Gastrocnemius medialis (tissue), 4 donors: ENCODE data around the gene ISCA2. TPM values are rescaled to one million over a fixed set of nuclear protein-coding genes. Genes with fewer than 3 reads are reported as not detected.

ENCODE experiments used
- ATAC-seq, 2 donors: fragments of 150-250 bp; one replicate each; pipeline ENCODE4 v1.9.1; 2016
- DNase-seq, 2 donors: peaks; one replicate each; pipeline ENCODE4 v3.0.0-alpha.2; 2019
- H3K27ac ChIP-seq, 4 donors: fragments of 200-600 bp; sonication (generic); 1 replicate in 1 of 4; 2 replicates in 3 of 4; pipeline ENCODE4 v1.5.1; 2016 to 2018; ENCODE audit warnings: mild to moderate bottlenecking in 2 of 4, moderate library complexity in 1 of 4
- H3K27me3 ChIP-seq, 3 donors: fragments of 200-600 bp; sonication (generic) in 2 of 3; 1 replicate in 1 of 3; 2 replicates in 2 of 3; pipeline versions ENCODE4 v1.5.1 to v1.6.0; 2016 to 2019; ENCODE audit warnings: mild to moderate bottlenecking in 1 of 3, moderate library complexity in 1 of 3
- H3K36me3 ChIP-seq, 2 donors: fragments of 200-600 bp; sonication (generic) in 1 of 2; one replicate each; pipeline ENCODE4 v1.5.1; 2017 to 2018
- H3K4me1 ChIP-seq, 2 donors: fragments of 200-600 bp; sonication (generic) in 1 of 2; one replicate each; pipeline ENCODE4 v1.5.1; 2016 to 2017; ENCODE audit warnings: mild to moderate bottlenecking in 2 of 2
- H3K4me3 ChIP-seq, 4 donors: fragments of 200-600 bp; sonication (generic) in 3 of 4; 1 replicate in 1 of 4; 2 replicates in 3 of 4; pipeline ENCODE4 v1.5.1; 2016 to 2019; ENCODE audit warnings: mild to moderate bottlenecking in 2 of 4
- H3K9me3 ChIP-seq, 3 donors: fragments of 200-600 bp; sonication (generic) in 2 of 3; 1 replicate in 1 of 3; 2 replicates in 2 of 3; pipeline ENCODE4 v1.5.1; 2016 to 2019
- CTCF ChIP-seq, 5 experiments: fragments of 450-650 bp in 3 of 5; fragments of 200-600 bp in 2 of 5; sonication (generic) in 2 of 5; IDR thresholded peaks in 4 of 5; conservative IDR thresholded peaks in 1 of 5; 1 replicate in 4 of 5; 2 replicates in 1 of 5; pipeline ENCODE4 v1.5.1; 2016 to 2019; ENCODE audit warnings: antibody characterized with exemption in 5 of 5, mild to moderate bottlenecking in 3 of 5, moderate library complexity in 3 of 5
- POLR2A ChIP-seq, 2 donors: fragments of 450-650 bp; IDR thresholded peaks; one replicate each; pipeline ENCODE4 v1.6.1; 2017; ENCODE audit warnings: antibody characterized with exemption in 2 of 2, mild to moderate bottlenecking in 2 of 2, moderate library complexity in 2 of 2
- in situ Hi-C, 4 donors: fragments of 200-750 bp; cut with MboI; loops; one replicate each; pipeline versions ENCODE4 v1.15.0 to v1.8.0; 2017; ENCODE audit warnings: low sequenced_read_pairs in 4 of 4
- intact Hi-C: fragments of 100-400 bp; cut with DNase I; formaldehyde crosslinking; loops from one replicate; pipeline ENCODE4 v1.15.1; 2023; ENCODE audit warnings: low total_unique reads
- total RNA-seq, 4 donors: library from RNA; depleted of rRNA; stranded (reverse); fragments of >200 nt; gene quantifications; one replicate each; pipeline versions ENCODE4 v1.1.0 to v1.2.3, GENCODE V29; 2016

The ISCA2 gene
- total RNA-seq, 4 donors from 2014 or later, result 9.9 to 11.6 (median 11.4) TPM

GRCh38 chr14:74459289-74459946 lies 34.1 kb upstream of the ISCA2 start:
- DNase-seq (peak in 1 of 2 donors; percentile 24), ATAC-seq (peak; percentile 56 to 70)
- intact Hi-C loops (no loop called here), in situ Hi-C loops (no loop called here)
- Histone ChIP-seq H3K27ac (no peak overlapping the region), H3K36me3 (no peaks in the 10 kb centered on the region), H3K4me3 (no peak overlapping the region), H3K4me1 (no peaks in the 10 kb centered on the region), H3K27me3 (no peaks in the 10 kb centered on the region), H3K9me3 (no peaks in the 10 kb centered on the region)
- TF ChIP-seq POLR2A (IDR thresholded peaks at IDR 0.05) (no peak), CTCF (IDR thresholded peaks at IDR 0.05 in 4 of 5, conservative IDR thresholded peaks at IDR 0.05 in 1 of 5) (peak in 4 of 5 experiments; percentile 48 to 64 (median 54))

DNA sequence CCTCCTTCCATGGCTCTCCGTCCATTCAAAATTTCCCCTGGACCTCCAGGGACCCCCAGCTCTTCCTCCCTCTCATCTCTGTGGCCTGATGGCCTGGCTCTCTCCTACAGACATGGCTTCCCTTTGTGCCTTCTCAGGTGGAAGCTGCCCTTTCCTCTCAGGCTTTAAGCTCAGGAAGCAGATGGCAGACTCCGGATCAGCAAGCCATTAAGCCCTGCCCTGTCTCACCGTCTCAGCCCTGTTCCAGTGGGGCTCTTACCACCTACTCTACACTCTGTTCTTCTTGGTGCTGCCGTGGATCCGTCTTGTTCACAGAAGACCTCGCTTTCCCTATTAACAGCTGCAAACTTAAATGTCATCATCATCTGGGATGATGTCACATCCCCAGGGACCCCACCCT lies 33.6 kb upstream of the ISCA2 start:
- TF ChIP-seq POLR2A (IDR thresholded peaks at IDR 0.05) (no peak), CTCF (IDR thresholded peaks at IDR 0.05 in 4 of 5, conservative IDR thresholded peaks at IDR 0.05 in 1 of 5) (no peak)
- no peaks in the 10 kb centered on the region for H3K4me1 ChIP-seq
- no peak for ATAC-seq
- in situ Hi-C loops (no loop called here), intact Hi-C loops (no loop called here)
- DNase-seq, result no peak
- H3K27me3 ChIP-seq, result no peaks in the 10 kb centered on the region
- H3K4me3 ChIP-seq, result no peak overlapping the region
- no peak overlapping the region for H3K27ac ChIP-seq
- no peaks in the 10 kb centered on the region for H3K9me3 ChIP-seq
- H3K36me3 ChIP-seq, result no peaks in the 10 kb centered on the region

DNA sequence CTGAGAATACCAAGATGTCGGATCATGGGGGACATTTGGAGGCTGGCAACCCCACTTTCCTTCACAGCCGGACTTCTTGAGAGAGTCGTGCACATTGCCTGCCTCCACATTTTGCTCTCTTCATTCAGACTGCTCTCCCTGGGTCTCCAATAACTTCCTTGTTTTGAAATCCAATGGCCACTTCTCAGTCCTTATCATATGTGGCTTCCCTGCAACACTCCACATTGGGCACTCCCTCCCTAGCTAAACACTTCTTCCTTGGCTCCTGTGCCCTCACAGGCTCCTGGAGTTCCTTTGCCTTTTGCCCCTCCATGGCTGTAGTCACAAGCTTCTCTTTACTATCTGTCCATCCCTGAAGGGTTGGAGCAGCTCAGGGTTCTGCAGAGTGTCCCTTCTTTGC lies 30.6 kb upstream of the ISCA2 start:
- in situ Hi-C loops (no loop called here), intact Hi-C loops (no loop called here)

GRCh38 chr14:74463697-74464096 lies 29.9 kb upstream of the ISCA2 start:
- no peaks in the 10 kb centered on the region for H3K36me3 ChIP-seq
- no peaks in the 10 kb centered on the region for H3K9me3 ChIP-seq
- no peak for ATAC-seq
- H3K4me1 ChIP-seq, result peaks cover 0 to 2% of the 10 kb centered on the region in 2 donors
- DNase-seq, result no peak
- H3K27me3 ChIP-seq, result no peaks in the 10 kb centered on the region
- H3K4me3 ChIP-seq, result no peak overlapping the region
- in situ Hi-C loops, result no loop called here
- TF ChIP-seq POLR2A (IDR thresholded peaks at IDR 0.05) (no peak), CTCF (IDR thresholded peaks at IDR 0.05 in 4 of 5, conservative IDR thresholded peaks at IDR 0.05 in 1 of 5) (no peak)
- intact Hi-C loops, result no loop called here
- no peak overlapping the region for H3K27ac ChIP-seq

More for the DNA sequence above, 30.6 kb upstream of the ISCA2 start:
- Histone ChIP-seq H3K36me3 (no peaks in the 10 kb centered on the region), H3K4me3 (no peak overlapping the region), H3K27me3 (no peaks in the 10 kb centered on the region), H3K9me3 (no peaks in the 10 kb centered on the region), H3K27ac (no peak overlapping the region), H3K4me1 (no peaks in the 10 kb centered on the region)
- ATAC-seq, result no peak
- no peak for DNase-seq
- TF ChIP-seq CTCF (IDR thresholded peaks at IDR 0.05 in 4 of 5, conservative IDR thresholded peaks at IDR 0.05 in 1 of 5) (no peak), POLR2A (IDR thresholded peaks at IDR 0.05) (no peak)

DNA sequence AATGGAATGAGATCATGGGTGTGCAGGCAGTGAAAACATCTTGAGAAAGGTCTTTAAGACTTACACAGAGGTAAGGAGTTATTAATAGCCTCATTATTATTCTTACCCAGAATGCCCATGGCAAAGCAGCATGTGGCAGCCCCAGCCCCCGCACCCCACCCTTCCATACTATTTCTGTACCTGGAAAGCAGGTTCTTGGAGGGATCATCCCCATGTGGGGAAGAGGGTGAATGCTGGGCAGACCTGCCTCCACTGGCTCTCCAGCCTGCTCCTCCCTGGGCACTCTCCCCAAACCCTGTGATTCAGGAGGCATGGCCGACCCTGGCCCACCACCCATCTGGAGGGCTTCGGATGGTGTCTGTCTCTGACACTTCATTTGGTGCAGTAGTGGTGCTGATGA lies 28.8 kb upstream of the ISCA2 start:
- TF ChIP-seq CTCF (IDR thresholded peaks at IDR 0.05 in 4 of 5, conservative IDR thresholded peaks at IDR 0.05 in 1 of 5) (no peak), POLR2A (IDR thresholded peaks at IDR 0.05) (no peak)
- Histone ChIP-seq H3K36me3 (no peaks in the 10 kb centered on the region), H3K9me3 (no peaks in the 10 kb centered on the region), H3K27ac (no peak overlapping the region), H3K4me3 (no peak overlapping the region), H3K27me3 (no peaks in the 10 kb centered on the region), H3K4me1 (peaks cover 0 to 10% of the 10 kb centered on the region in 2 donors)
- in situ Hi-C loops, result no loop called here
- no peak for ATAC-seq
- no peak for DNase-seq
- intact Hi-C loops, result no loop called here
